Urinary bladder (tissue), 4 donors: Measurements from ENCODE around the gene LSM2. TPM values are rescaled to one million over a fixed set of nuclear protein-coding genes. Genes with fewer than 3 reads are reported as not detected.

Source experiments
- DNase-seq: peaks from one replicate; pipeline ENCODE4 v3.0.0-alpha.2; 2015; ENCODE audit errors: extremely low spot score
- H3K27ac ChIP-seq: one replicate; pipeline ENCODE4 v1.5.1; 2013; ENCODE audit warnings: low read depth, mild to moderate bottlenecking, moderate library complexity
- H3K36me3 ChIP-seq: one replicate; pipeline ENCODE4 v1.6.1; 2013; ENCODE audit warnings: mild to moderate bottlenecking, moderate library complexity; ENCODE audit not compliant: insufficient read depth
- H3K4me1 ChIP-seq: one replicate; pipeline ENCODE4 v1.6.1; 2013; ENCODE audit warnings: mild to moderate bottlenecking, moderate library complexity; ENCODE audit not compliant: insufficient read depth
- H3K4me3 ChIP-seq: one replicate; pipeline ENCODE4 v1.5.1; 2013; ENCODE audit warnings: low read depth, low read length
- WGBS: extraction: QIAGEN DNeasy Blood & Tissue Kit; methylation state at CpG from one replicate; pipeline ENCODE4 v1.1.7; 2013; 5-methylcytosine and 5-hydroxymethylcytosine counted together
- polyA plus RNA-seq: library from polyadenylated mRNA; stranded (reverse); fragments of 200-250 nt; gene quantifications from one replicate; pipeline ENCODE4 v1.2.3, GENCODE V29; 2013
- total RNA-seq: library from RNA; depleted of rRNA; stranded (reverse); fragments of >200 nt; gene quantifications from one replicate; pipeline ENCODE4 v1.2.3, GENCODE V29; 2014
- donor health status: healthy with polysubstance abuse.
- donor health status: healthy.

The LSM2 gene
- total and polyA plus RNA-seq, 2 donors: 22.5 to 69.4 TPM

GRCh38 chr6:31769684-31770371 lies 36.9 kb downstream of the LSM2 start:
- 57% methylated on average over 12 of the region's 12 CpGs for WGBS
- H3K4me3 ChIP-seq: no peak overlapping the region
- DNase-seq: no peak
- no peaks in the 10 kb centered on the region for H3K36me3 ChIP-seq
- no peak overlapping the region for H3K27ac ChIP-seq
- no peaks in the 10 kb centered on the region for H3K4me1 ChIP-seq

- Histone ChIP-seq H3K4me3 (no peak overlapping the region), H3K36me3 (no peaks in the 10 kb centered on the region), H3K4me1 (no peaks in the 10 kb centered on the region), H3K27ac (no peak overlapping the region)
- no peak for DNase-seq
- 91% methylated on average over 18 of the region's 18 CpGs for WGBS
Observed at GRCh38 chr6:31768363-31769257, 38.2 kb downstream of the LSM2 start.

GRCh38 chr6:31767096-31767645 lies 39.6 kb downstream of the LSM2 start:
- Histone ChIP-seq H3K36me3 (no peaks in the 10 kb centered on the region), H3K4me1 (no peaks in the 10 kb centered on the region), H3K4me3 (no peak overlapping the region), H3K27ac (no peak overlapping the region)
- 77% methylated on average over 6 of the region's 6 CpGs for WGBS
- no peak for DNase-seq

- H3K4me1 ChIP-seq: no peaks in the 10 kb centered on the region
- H3K36me3 ChIP-seq: no peaks in the 10 kb centered on the region
- 32% methylated on average over 42 of the region's 42 CpGs for WGBS
- H3K27ac ChIP-seq: no peak overlapping the region
- no peak for DNase-seq
- peak overlapping the region; percentile 2 for H3K4me3 ChIP-seq
Observed at GRCh38 chr6:31765910-31766794, 40.6 kb downstream of the LSM2 start.

- Histone ChIP-seq H3K36me3 (no peaks in the 10 kb centered on the region), H3K27ac (no peak overlapping the region), H3K4me1 (no peaks in the 10 kb centered on the region), H3K4me3 (no peak overlapping the region)
- no peak for DNase-seq
- 88% methylated on average over 9 of the region's 9 CpGs for WGBS
Observed at GRCh38 chr6:31765559-31765909, 41.2 kb downstream of the LSM2 start.

- DNase-seq: no peak
- no peaks in the 10 kb centered on the region for H3K4me1 ChIP-seq
- no peak overlapping the region for H3K27ac ChIP-seq
- WGBS: 66% methylated on average over 4 of the region's 4 CpGs
- H3K36me3 ChIP-seq: no peaks in the 10 kb centered on the region
- no peak overlapping the region for H3K4me3 ChIP-seq
Observed at GRCh38 chr6:31764198-31764597, 42.6 kb downstream of the LSM2 start.

GRCh38 chr6:31763619-31763940 lies 43.2 kb downstream of the LSM2 start:
- 14% methylated on average over 1 of the region's 1 CpG for WGBS
- Histone ChIP-seq H3K27ac (no peak overlapping the region), H3K36me3 (no peaks in the 10 kb centered on the region), H3K4me1 (no peaks in the 10 kb centered on the region), H3K4me3 (no peak overlapping the region)
- no peak for DNase-seq

- 67% methylated on average over 8 of the region's 8 CpGs for WGBS
- no peaks in the 10 kb centered on the region for H3K36me3 ChIP-seq
- H3K4me1 ChIP-seq: no peaks in the 10 kb centered on the region
- H3K4me3 ChIP-seq: no peak overlapping the region
- H3K27ac ChIP-seq: no peak overlapping the region
- no peak for DNase-seq
Observed at GRCh38 chr6:31762878-31763618, 43.7 kb downstream of the LSM2 start.

- DNase-seq: no peak
- H3K27ac ChIP-seq: no peak within 1 kb of the TSS
- H3K4me1 ChIP-seq: no peaks in the 10 kb centered on the region
- no peaks in the 10 kb centered on the region for H3K36me3 ChIP-seq
- H3K4me3 ChIP-seq: no peak within 1 kb of the TSS
- WGBS: 70% methylated on average over 4 of the region's 4 CpGs
Observed at GRCh38 chr6:31762356-31762755, 44.4 kb downstream of the LSM2 start, which contains the start of gene SAPCD1. Gene SAPCD1 (plus strand): TSS chr6:31762656. CDS start chr6:31763055, 399 bp downstream.

- WGBS: 97% methylated on average over 8 of the region's 8 CpGs
Observed at GRCh38 chr6:31761343-31761742, 45.4 kb downstream of the LSM2 start.

GRCh38 chr6:31760790-31761189 lies 46.0 kb downstream of the LSM2 start:
- no peak for DNase-seq
- 91% methylated on average over 5 of the region's 5 CpGs for WGBS
- no peak overlapping the region for H3K27ac ChIP-seq
- H3K4me3 ChIP-seq: no peak overlapping the region
- H3K4me1 ChIP-seq: no peaks in the 10 kb centered on the region
- H3K36me3 ChIP-seq: no peaks in the 10 kb centered on the region

More at GRCh38 chr6:31761343-31761742, 45.4 kb downstream of the LSM2 start:
- H3K27ac ChIP-seq: no peak overlapping the region
- no peaks in the 10 kb centered on the region for H3K4me1 ChIP-seq
- no peaks in the 10 kb centered on the region for H3K36me3 ChIP-seq
- H3K4me3 ChIP-seq: no peak overlapping the region
- DNase-seq: no peak

- H3K4me1 ChIP-seq: no peaks in the 10 kb centered on the region
- no peaks in the 10 kb centered on the region for H3K36me3 ChIP-seq
- DNase-seq: no peak
- H3K27ac ChIP-seq: no peak overlapping the region
- H3K4me3 ChIP-seq: no peak overlapping the region
- WGBS: 96% methylated on average over 2 of the region's 2 CpGs
Observed at GRCh38 chr6:31758281-31758680, 48.5 kb downstream of the LSM2 start.
